Mucosa of rectum (tissue), 2 donors: ENCODE results near the gene CIBAR2.
"Not testable (repeated sequence)": the region's sequence is repeated elsewhere in the genome, so short reads cannot be mapped to it uniquely, and the experiment has no call there.

Experiments
- H3K27ac ChIP-seq, 2 donors: one replicate each; pipeline ENCODE4 v1.7.0; 2013; ENCODE audit warnings: inconsistent platforms in 2 of 2, low read depth in 2 of 2, low read length in 2 of 2
- H3K27me3 ChIP-seq, 2 donors: one replicate each; pipeline ENCODE4 v1.7.0; 2013; ENCODE audit warnings: low read length in 2 of 2; ENCODE audit not compliant: control insufficient read depth in 2 of 2, insufficient read depth in 2 of 2
- H3K36me3 ChIP-seq, 2 donors: one replicate each; pipeline ENCODE4 v1.7.0; 2013; ENCODE audit warnings: low read length in 2 of 2; ENCODE audit not compliant: control insufficient read depth in 2 of 2, insufficient read depth in 2 of 2
- H3K4me1 ChIP-seq, 2 donors: one replicate each; pipeline ENCODE4 v1.7.0; 2013; ENCODE audit warnings: low read length in 2 of 2, mild to moderate bottlenecking in 1 of 2; ENCODE audit not compliant: control insufficient read depth in 2 of 2, insufficient read depth in 2 of 2
- H3K4me3 ChIP-seq, 2 donors: one replicate each; pipeline ENCODE4 v1.7.0; 2013; ENCODE audit warnings: low read length in 2 of 2
- H3K9ac ChIP-seq, 2 donors: one replicate each; pipeline ENCODE4 v1.7.0; 2013; ENCODE audit warnings: low read length in 2 of 2, low read depth in 1 of 2, mild to moderate bottlenecking in 1 of 2
- H3K9me3 ChIP-seq, 2 donors: one replicate each; pipeline ENCODE4 v1.7.0; 2013; ENCODE audit warnings: low read length in 2 of 2; ENCODE audit not compliant: control insufficient read depth in 2 of 2
- donor health status: healthy.
- donor health status: Normal muscosa, but diverticular disease.

CIBAR2 gene

GRCh38 chr16:85054948-85055492 is 57.3 kb downstream of the CIBAR2 start:
- H3K9ac ChIP-seq = peak overlapping the region in 1 of 2 donors; percentile 49
- H3K27ac ChIP-seq = peak overlapping the region; percentile 67 to 77
- H3K4me1 ChIP-seq = peaks cover 31 to 36% of the 10 kb centered on the region in 2 donors
- H3K4me3 ChIP-seq = peak overlapping the region; percentile 48 to 63
- H3K9me3 ChIP-seq = no peaks in the 10 kb centered on the region
- H3K36me3 ChIP-seq = peaks cover 0 to 3% of the 10 kb centered on the region in 2 donors
- H3K27me3 ChIP-seq = no peaks in the 10 kb centered on the region

- not testable (repeated sequence) for H3K9me3 ChIP-seq, H3K4me3 ChIP-seq, H3K27me3 ChIP-seq, H3K9ac ChIP-seq, H3K36me3 ChIP-seq
- peak overlapping the region; percentile 67 to 77 for H3K27ac ChIP-seq
- peaks cover 36 to 40% of the 10 kb centered on the region in 2 donors for H3K4me1 ChIP-seq
Observed at GRCh38 chr16:85054321-85054720, 58.0 kb downstream of the CIBAR2 start.

GRCh38 chr16:85052536-85052935 is 59.7 kb downstream of the CIBAR2 start:
- H3K9ac ChIP-seq = no peak overlapping the region
- H3K4me3 ChIP-seq = no peak overlapping the region
- H3K4me1 ChIP-seq = peaks cover 49 to 53% of the 10 kb centered on the region in 2 donors
- no peaks in the 10 kb centered on the region for H3K27me3 ChIP-seq
- H3K36me3 ChIP-seq = no peaks in the 10 kb centered on the region
- H3K27ac ChIP-seq = no peak overlapping the region
- no peaks in the 10 kb centered on the region for H3K9me3 ChIP-seq

GRCh38 chr16:85051683-85052082 is 60.6 kb downstream of the CIBAR2 start:
- peak overlapping the region in 1 of 2 donors; percentile 3 for H3K27ac ChIP-seq
- H3K4me3 ChIP-seq = no peak overlapping the region

GRCh38 chr16:85051067-85051581 is 61.1 kb downstream of the CIBAR2 start:
- H3K36me3 ChIP-seq = no peaks in the 10 kb centered on the region
- peaks cover 51 to 58% of the 10 kb centered on the region in 2 donors for H3K4me1 ChIP-seq
- H3K9ac ChIP-seq = no peak overlapping the region
- peak overlapping the region in 1 of 2 donors; percentile 26 for H3K4me3 ChIP-seq
- H3K27me3 ChIP-seq = no peaks in the 10 kb centered on the region
- H3K9me3 ChIP-seq = no peaks in the 10 kb centered on the region
- H3K27ac ChIP-seq = no peak overlapping the region

More at GRCh38 chr16:85051683-85052082, 60.6 kb downstream of the CIBAR2 start:
- no peaks in the 10 kb centered on the region for H3K27me3 ChIP-seq
- H3K4me1 ChIP-seq = peaks cover 50 to 57% of the 10 kb centered on the region in 2 donors
- no peak overlapping the region for H3K9ac ChIP-seq
- H3K36me3 ChIP-seq = no peaks in the 10 kb centered on the region
- H3K9me3 ChIP-seq = no peaks in the 10 kb centered on the region

GRCh38 chr16:85049706-85050305 is 62.5 kb downstream of the CIBAR2 start:
- Histone ChIP-seq H3K27me3 (no peaks in the 10 kb centered on the region), H3K4me1 (peaks cover 42 to 46% of the 10 kb centered on the region in 2 donors), H3K4me3 (peak overlapping the region in 1 of 2 donors; percentile 7), H3K36me3 (no peaks in the 10 kb centered on the region), H3K27ac (peak overlapping the region in 1 of 2 donors; percentile 94), H3K9me3 (no peaks in the 10 kb centered on the region), H3K9ac (no peak overlapping the region)

GRCh38 chr16:85048921-85049562 is 63.2 kb downstream of the CIBAR2 start:
- Histone ChIP-seq H3K9me3 (no peaks in the 10 kb centered on the region), H3K9ac (peak overlapping the region in 1 of 2 donors; percentile 70), H3K36me3 (no peaks in the 10 kb centered on the region), H3K27ac (peak overlapping the region; percentile 94 to 96), H3K4me3 (peak overlapping the region; percentile 2 to 66), H3K27me3 (no peaks in the 10 kb centered on the region), H3K4me1 (peaks cover 39 to 42% of the 10 kb centered on the region in 2 donors)
